Measurements from ENCODE around the gene RBM20.
"Not testable (repeated sequence)": the region's sequence is repeated elsewhere in the genome, so short reads cannot be mapped to it uniquely, and the experiment has no call there.

RBM20 gene

GRCh38 chr10:110625951-110626855 lies 17.9 kb upstream of the RBM20 start:
- no peak for DNase-seq

- no peak for DNase-seq
These were observed 16.0 kb upstream of the RBM20 start for GRCh38 chr10:110628161-110628560.

DNA sequence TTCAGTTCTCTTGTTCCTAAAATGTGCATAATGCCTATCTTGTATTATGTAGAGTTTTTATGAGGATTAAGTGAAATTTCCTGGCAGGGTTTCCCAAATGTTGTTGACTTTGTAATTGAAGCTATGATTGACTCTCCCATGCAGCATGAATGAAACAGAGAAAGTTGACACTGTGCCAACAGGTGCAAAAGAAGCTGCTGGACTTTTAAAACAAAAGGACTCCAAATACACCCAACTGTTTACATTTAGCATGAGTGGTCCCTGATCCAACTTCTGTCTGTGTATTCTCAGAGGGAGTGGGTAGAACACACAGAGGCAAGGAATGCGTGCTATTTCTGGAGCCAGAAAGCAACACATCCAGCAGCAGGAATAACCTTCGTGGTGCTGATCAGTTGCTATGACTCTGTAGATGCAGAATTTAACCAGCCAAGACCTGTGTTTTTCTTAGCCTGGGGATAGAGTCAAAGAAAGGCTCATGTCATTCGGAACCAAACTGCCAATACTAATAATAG lies 14.4 kb upstream of the RBM20 start:
- peak; percentile 75 for DNase-seq

GRCh38 chr10:110631934-110632333 lies 12.2 kb upstream of the RBM20 start:
- DNase-seq, result no peak

GRCh38 chr10:110632591-110633215 lies 11.4 kb upstream of the RBM20 start:
- DNase-seq, result no peak

- peak; percentile 59 for DNase-seq
These were observed 9.5 kb upstream of the RBM20 start for GRCh38 chr10:110634527-110635209.

GRCh38 chr10:110636572-110636931 lies 7.6 kb upstream of the RBM20 start:
- DNase-seq, result no peak

DNA sequence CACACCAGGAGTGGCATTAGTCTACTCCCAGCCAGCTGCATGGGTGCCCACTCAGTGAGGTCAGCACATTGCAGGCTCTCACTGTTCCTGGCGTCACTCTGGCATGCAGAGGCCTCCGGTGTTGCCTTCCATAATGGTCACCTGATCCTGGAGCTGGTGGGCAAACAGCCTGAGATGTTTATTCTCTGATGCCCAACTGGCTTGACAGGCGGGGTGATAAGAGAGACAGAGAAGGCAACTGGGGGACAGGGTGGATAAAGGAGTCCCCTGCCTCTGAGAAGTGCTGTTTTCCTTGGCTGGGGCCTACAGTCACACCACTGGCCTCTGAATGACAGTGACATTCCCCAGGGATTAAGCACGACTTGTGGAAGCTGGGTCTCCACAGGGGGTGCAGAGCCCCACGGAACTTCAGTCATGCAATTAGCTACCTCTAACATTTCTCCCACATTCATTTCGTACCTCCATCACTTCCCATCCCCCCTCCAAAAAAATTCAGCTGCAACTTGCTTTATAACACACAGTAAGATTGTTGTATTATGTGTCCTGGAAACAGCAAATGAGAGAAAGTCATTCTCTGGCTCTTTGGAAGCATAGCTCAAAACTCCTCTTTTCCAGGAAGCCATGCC lies 7.1 kb upstream of the RBM20 start:
- no peak for DNase-seq

GRCh38 chr10:110637558-110638053 lies 6.5 kb upstream of the RBM20 start:
- no peak for DNase-seq

GRCh38 chr10:110638319-110638718 lies 5.8 kb upstream of the RBM20 start:
- no peak for DNase-seq

- not testable (repeated sequence) for DNase-seq
These were observed 5.1 kb upstream of the RBM20 start for GRCh38 chr10:110639046-110639445.

DNA sequence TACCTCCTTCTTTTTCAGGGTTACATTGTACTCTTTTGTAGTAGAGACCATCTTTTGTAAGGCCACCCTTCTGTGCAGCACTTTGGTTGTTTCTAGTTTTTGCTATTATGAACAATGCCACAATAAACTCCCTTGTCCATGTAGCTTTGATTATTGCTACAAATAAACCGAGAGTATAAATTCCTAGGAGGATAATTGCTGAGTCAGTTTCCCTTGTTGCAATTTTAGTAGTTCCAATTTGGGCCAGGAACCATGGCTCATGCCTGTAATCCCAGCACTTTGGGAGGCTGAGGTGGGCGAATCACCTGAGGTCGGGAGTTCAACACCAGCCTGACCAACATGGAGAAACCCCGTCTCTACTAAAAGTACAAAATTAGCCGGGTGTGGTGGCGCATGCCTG lies 4.3 kb upstream of the RBM20 start:
- DNase-seq, result not testable (repeated sequence)

DNA sequence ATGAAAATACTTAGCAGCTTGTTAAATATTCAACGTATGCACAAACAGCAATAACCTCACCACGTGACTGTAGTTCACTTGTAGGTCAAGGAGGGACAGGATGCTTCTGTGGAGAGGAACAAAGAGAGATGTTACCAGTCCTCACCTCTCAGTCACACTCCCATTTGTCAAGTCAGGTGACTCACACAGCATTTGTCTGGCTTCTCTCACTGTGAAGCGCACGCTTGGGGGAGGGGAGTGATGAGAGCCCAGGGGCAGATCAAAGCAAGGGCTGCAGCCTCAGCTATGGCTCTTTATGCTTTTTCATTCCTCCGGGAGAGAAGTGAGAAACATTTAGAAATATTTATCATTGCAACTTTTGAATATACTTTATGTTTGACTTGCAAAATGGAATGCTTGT lies 2.9 kb upstream of the RBM20 start:
- no peak for DNase-seq

- DNase-seq, result no peak
These were observed 1.7 kb upstream of the RBM20 start for GRCh38 chr10:110642204-110643034.

- DNase-seq, result no peak
These were observed 992 bp upstream of the RBM20 start for GRCh38 chr10:110643035-110643652.

DNA sequence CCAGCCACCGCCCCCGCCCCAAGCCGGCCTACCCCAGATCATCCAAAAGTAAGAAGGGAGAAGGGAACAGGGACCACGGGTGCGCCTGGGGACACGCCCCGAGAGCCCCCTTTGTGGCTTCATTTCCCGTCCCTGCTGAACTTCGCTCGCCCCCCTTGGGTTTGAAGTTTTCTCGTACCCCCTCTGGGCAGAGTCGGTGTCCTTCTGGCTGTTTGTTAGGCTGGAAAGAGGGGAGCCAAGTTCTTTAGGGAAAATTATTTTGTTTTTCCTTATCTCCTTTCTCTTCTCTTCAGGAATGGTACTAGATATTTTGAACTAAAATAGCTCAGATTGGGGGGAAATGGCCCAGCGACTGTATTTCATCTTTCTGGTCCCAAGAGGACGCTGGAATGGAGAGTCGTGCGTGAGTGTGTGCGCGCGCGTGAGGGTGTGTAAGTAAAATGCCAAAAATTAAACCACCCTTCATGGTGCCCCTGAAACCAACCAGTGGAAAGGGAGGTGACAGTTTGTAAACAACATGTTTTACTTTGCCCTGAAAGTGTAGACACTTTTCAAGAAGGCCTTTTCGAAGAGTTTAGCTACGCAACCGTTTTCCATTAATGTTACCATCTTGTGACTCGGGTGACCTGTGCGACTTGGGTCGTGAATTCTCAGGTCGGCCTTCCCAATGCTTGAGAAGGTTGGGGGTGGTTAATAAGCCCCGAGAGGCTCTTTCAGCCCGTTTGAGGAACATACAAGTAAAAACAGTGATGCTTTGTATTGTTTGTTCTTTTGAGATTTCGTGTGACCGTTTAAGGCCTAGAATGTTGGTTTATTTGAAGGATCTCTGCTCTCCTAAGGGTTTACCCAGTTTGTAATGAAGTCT lies 694 bp downstream of the RBM20 start:
- DNase-seq, result no peak

DNA sequence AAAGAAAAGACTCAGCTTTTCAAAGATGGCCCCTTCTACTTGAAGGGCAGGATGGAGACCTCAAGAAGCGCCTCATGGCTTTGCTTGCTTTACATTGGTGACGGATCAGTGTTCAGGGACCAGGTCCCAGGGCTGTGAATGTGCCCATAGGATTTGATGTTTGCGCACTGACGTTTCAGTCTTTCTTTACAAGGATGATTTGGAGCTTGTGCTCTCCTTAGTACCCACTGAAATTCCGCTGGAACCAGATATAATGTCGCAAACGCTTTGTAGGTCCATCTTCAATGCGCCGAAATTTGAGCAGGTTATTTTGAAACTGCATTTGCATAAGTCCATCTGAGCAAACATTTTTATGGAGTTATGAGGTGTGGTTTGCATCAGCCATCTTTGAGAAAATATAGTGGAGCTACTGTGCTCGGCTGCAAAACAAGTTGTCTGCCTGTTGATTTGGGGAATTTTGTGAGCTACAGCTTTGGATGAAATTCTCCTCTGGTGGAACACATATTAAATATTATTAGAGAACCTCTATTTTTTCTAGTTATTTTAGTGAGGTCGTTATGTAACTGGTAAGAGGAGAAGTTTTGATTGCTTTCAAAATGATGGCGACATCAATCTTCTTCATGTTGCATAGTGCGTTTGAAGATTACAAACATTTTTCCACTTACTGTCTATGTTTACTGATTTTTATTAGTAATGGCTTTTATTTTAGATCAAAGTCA lies 2.4 kb downstream of the RBM20 start:
- DNase-seq, result no peak

GRCh38 chr10:110647136-110647430 lies 2.9 kb downstream of the RBM20 start:
- no peak for DNase-seq

GRCh38 chr10:110648692-110649346 lies 4.7 kb downstream of the RBM20 start:
- no peak for DNase-seq
